Activated T-cell treated with anti-CD3 and anti-CD28 coated beads, Interleukin-2, amount 50 U/mL, for 24 hours (primary cell): ENCODE measurements around the gene CALCB.
"Not testable (repeated sequence)": the region's sequence is repeated elsewhere in the genome, so short reads cannot be mapped to it uniquely, and the experiment has no call there.

Source experiments
- DNase-seq: peaks from one replicate; pipeline ENCODE4 v3.0.0-alpha.2; 2020
- H3K27ac Mint-ChIP-seq: 2 replicates; pipeline ENCODE4 v1.8.0; 2020; ENCODE audit warnings: mild to moderate bottlenecking, mixed read lengths
- H3K27me3 Mint-ChIP-seq: 2 replicates; pipeline ENCODE4 v1.8.0; 2020; ENCODE audit warnings: mixed read lengths
- H3K36me3 Mint-ChIP-seq: 2 replicates; pipeline ENCODE4 v1.8.0; 2020; ENCODE audit warnings: low read depth, mixed read lengths
- H3K4me1 Mint-ChIP-seq: 2 replicates; pipeline ENCODE4 v1.8.0; 2020; ENCODE audit warnings: low read depth, mixed read lengths
- H3K4me3 Mint-ChIP-seq: 2 replicates; pipeline ENCODE4 v1.8.0; 2020; ENCODE audit warnings: mild to moderate bottlenecking, moderate library complexity, mixed read lengths
- H3K9me3 Mint-ChIP-seq: 2 replicates; pipeline ENCODE4 v1.8.0; 2020; ENCODE audit warnings: mixed read lengths

Gene CALCB

GRCh38 chr11:15073361-15074205 lies at the start of gene CALCB:
CALCB (plus strand) TSS chr11:15073593; CDS start chr11:15074719, 1,126 bp downstream.
- Mint-ChIP-seq H3K4me1 (peaks cover 18% of the 10 kb centered on the region), H3K36me3 (no peaks in the 10 kb centered on the region), H3K4me3 (peak within 1 kb of the TSS; percentile 75), H3K27me3 (peaks cover 23% of the 10 kb centered on the region), H3K27ac (peak within 1 kb of the TSS; percentile 27), H3K9me3 (peaks cover 7% of the 10 kb centered on the region)
- DNase-seq = peak; percentile 65

- Mint-ChIP-seq H3K36me3 (no peaks in the 10 kb centered on the region), H3K4me1 (peaks cover 3% of the 10 kb centered on the region), H3K27ac (no peak overlapping the region), H3K27me3 (peaks cover 30% of the 10 kb centered on the region), H3K9me3 (peaks cover under 1% of the 10 kb centered on the region), H3K4me3 (no peak overlapping the region)
- no peak for DNase-seq
Observed at GRCh38 chr11:15027011-15027410, 46.4 kb upstream of the CALCB start.

GRCh38 chr11:15027956-15028355 lies 45.4 kb upstream of the CALCB start:
- Mint-ChIP-seq H3K36me3 (no peaks in the 10 kb centered on the region), H3K27me3 (peaks cover 29% of the 10 kb centered on the region), H3K9me3 (no peaks in the 10 kb centered on the region), H3K4me3 (no peak overlapping the region), H3K4me1 (peaks cover 3% of the 10 kb centered on the region), H3K27ac (no peak overlapping the region)
- no peak for DNase-seq

GRCh38 chr11:15028379-15028778 lies 45.0 kb upstream of the CALCB start:
- H3K9me3 Mint-ChIP-seq = no peaks in the 10 kb centered on the region
- no peak for DNase-seq
- no peak overlapping the region for H3K4me3 Mint-ChIP-seq
- H3K4me1 Mint-ChIP-seq = peaks cover 3% of the 10 kb centered on the region
- H3K27ac Mint-ChIP-seq = no peak overlapping the region
- H3K36me3 Mint-ChIP-seq = no peaks in the 10 kb centered on the region
- H3K27me3 Mint-ChIP-seq = peaks cover 33% of the 10 kb centered on the region

GRCh38 chr11:15031945-15032344 lies 41.4 kb upstream of the CALCB start:
- not testable (repeated sequence) for H3K4me1 Mint-ChIP-seq, H3K4me3 Mint-ChIP-seq, H3K36me3 Mint-ChIP-seq, DNase-seq, H3K9me3 Mint-ChIP-seq, H3K27ac Mint-ChIP-seq
- peaks cover 22% of the 10 kb centered on the region for H3K27me3 Mint-ChIP-seq

GRCh38 chr11:15034687-15035267 lies 38.6 kb upstream of the CALCB start:
- Mint-ChIP-seq H3K27me3 (peaks cover 19% of the 10 kb centered on the region), H3K4me1 (no peaks in the 10 kb centered on the region), H3K27ac (no peak overlapping the region), H3K36me3 (no peaks in the 10 kb centered on the region), H3K4me3 (no peak overlapping the region), H3K9me3 (no peaks in the 10 kb centered on the region)
- DNase-seq = no peak

- Mint-ChIP-seq H3K4me1 (no peaks in the 10 kb centered on the region), H3K36me3 (no peaks in the 10 kb centered on the region), H3K27me3 (peaks cover 16% of the 10 kb centered on the region), H3K9me3 (no peaks in the 10 kb centered on the region), H3K4me3 (no peak overlapping the region), H3K27ac (no peak overlapping the region)
- no peak for DNase-seq
Observed at GRCh38 chr11:15035283-15035682, 38.1 kb upstream of the CALCB start.

GRCh38 chr11:15038963-15039362 lies 34.4 kb upstream of the CALCB start:
- Mint-ChIP-seq H3K27ac (no peak overlapping the region), H3K36me3 (no peaks in the 10 kb centered on the region), H3K4me3 (no peak overlapping the region), H3K9me3 (no peaks in the 10 kb centered on the region), H3K4me1 (no peaks in the 10 kb centered on the region), H3K27me3 (peaks cover 3% of the 10 kb centered on the region)
- DNase-seq = no peak

- DNase-seq = no peak
- Mint-ChIP-seq H3K27me3 (peaks cover 3% of the 10 kb centered on the region), H3K4me3 (no peak overlapping the region), H3K36me3 (no peaks in the 10 kb centered on the region), H3K4me1 (no peaks in the 10 kb centered on the region), H3K27ac (no peak overlapping the region), H3K9me3 (no peaks in the 10 kb centered on the region)
Observed at GRCh38 chr11:15045209-15045608, 28.2 kb upstream of the CALCB start.

- no peak for DNase-seq
- H3K9me3 Mint-ChIP-seq = no peaks in the 10 kb centered on the region
- H3K27me3 Mint-ChIP-seq = peaks cover 3% of the 10 kb centered on the region
- no peak overlapping the region for H3K4me3 Mint-ChIP-seq
- no peaks in the 10 kb centered on the region for H3K36me3 Mint-ChIP-seq
- H3K27ac Mint-ChIP-seq = no peak overlapping the region
- no peaks in the 10 kb centered on the region for H3K4me1 Mint-ChIP-seq
Observed at GRCh38 chr11:15045891-15046290, 27.5 kb upstream of the CALCB start.

- H3K27ac Mint-ChIP-seq, H3K36me3 Mint-ChIP-seq: not testable (repeated sequence)
Observed at GRCh38 chr11:15046673-15047072, 26.7 kb upstream of the CALCB start.

GRCh38 chr11:15048616-15049015 lies 24.8 kb upstream of the CALCB start:
- no peak overlapping the region for H3K27ac Mint-ChIP-seq
- no peaks in the 10 kb centered on the region for H3K9me3 Mint-ChIP-seq

More at GRCh38 chr11:15046673-15047072, 26.7 kb upstream of the CALCB start:
- not testable (repeated sequence) for H3K4me3 Mint-ChIP-seq, DNase-seq, H3K27me3 Mint-ChIP-seq, H3K9me3 Mint-ChIP-seq, H3K4me1 Mint-ChIP-seq

GRCh38 chr11:15053191-15053685 lies 20.2 kb upstream of the CALCB start:
- Mint-ChIP-seq H3K36me3 (no peaks in the 10 kb centered on the region), H3K9me3 (no peaks in the 10 kb centered on the region), H3K27ac (peak overlapping the region; percentile 88), H3K27me3 (peaks cover 15% of the 10 kb centered on the region), H3K4me3 (no peak overlapping the region), H3K4me1 (peaks cover 25% of the 10 kb centered on the region)
- no peak for DNase-seq

More at GRCh38 chr11:15048616-15049015, 24.8 kb upstream of the CALCB start:
- DNase-seq = no peak
- peaks cover 9% of the 10 kb centered on the region for H3K4me1 Mint-ChIP-seq
- H3K27me3 Mint-ChIP-seq = no peaks in the 10 kb centered on the region
- no peaks in the 10 kb centered on the region for H3K36me3 Mint-ChIP-seq
- H3K4me3 Mint-ChIP-seq = no peak overlapping the region

- Mint-ChIP-seq H3K9me3 (no peaks in the 10 kb centered on the region), H3K4me3 (no peak overlapping the region), H3K27me3 (peaks cover 21% of the 10 kb centered on the region), H3K27ac (no peak overlapping the region), H3K36me3 (no peaks in the 10 kb centered on the region), H3K4me1 (peaks cover 34% of the 10 kb centered on the region)
- no peak for DNase-seq
Observed at GRCh38 chr11:15055620-15056356, 17.6 kb upstream of the CALCB start.
